GM12878 (cell line): ENCODE results near the gene PRDM15. TPM values are rescaled to one million over a fixed set of nuclear protein-coding genes. Genes with fewer than 3 reads are reported as not detected.

Source experiments
- ATAC-seq: fragments of 200-7000 bp; cut with Tn5 transposase; 3 replicates; pipeline ENCODE4 v1.9.1; 2020; ENCODE audit warnings: mild to moderate bottlenecking, moderate library complexity
- BruUV-seq: library from RNA; stranded (reverse); fragments of 400-500 nt; replicated peaks from 2 replicates; lab custom pipeline; 2021; lab: Mats Ljungman, UMichigan
- CTCF ChIA-PET: fragments of 300-600 bp; sonication (Branson Sonifier 250); formaldehyde crosslinking; extraction: SDS; loops from one replicate; lab custom pipeline; 2021; ENCODE audit warnings: inconsistent platforms; lab: Yijun Ruan, JAX
- POLR2A ChIA-PET: fragments of 350-600 bp; formaldehyde crosslinking; extraction: SDS; loops from one replicate; lab custom pipeline; 2021; ENCODE audit warnings: inconsistent platforms; lab: Charles Lee
- RAD21 ChIA-PET: fragments of 300-600 bp; sonication (Branson Sonifier 250); formaldehyde crosslinking; loops from one replicate; lab custom pipeline; 2023; ENCODE audit warnings: antibody characterized with exemption; ENCODE audit not compliant: unreplicated experiment; lab: Charles Lee
- SMC1A ChIA-PET: fragments of 300-600 bp; sonication (Branson Sonifier 250); formaldehyde crosslinking; loops from one replicate; lab custom pipeline; 2023; ENCODE audit not compliant: unreplicated experiment, uncharacterized antibody; lab: Charles Lee
- DNase-seq: peaks from one replicate; pipeline ENCODE4 v3.0.0-alpha.2; 2011; ENCODE audit warnings: low read depth, low spot score
- FAIRE-seq: peaks from 3 replicates; lab custom pipeline; 2011; peaks lifted over from hg19 to GRCh38; lab: Jason Lieb, UNC
- H2AFZ ChIP-seq: 2 replicates; pipeline ENCODE4 v1.6.0; 2011; ENCODE audit warnings: low read depth, low read length, control low read depth; ENCODE audit not compliant: control insufficient read depth
- H3K27ac ChIP-seq: 2 replicates; pipeline ENCODE4 v1.5.1; 2011; ENCODE audit warnings: control low read depth; ENCODE audit not compliant: control insufficient read depth, insufficient read depth
- H3K27me3 ChIP-seq, 2 experiments: replicated peaks in 1 of 2; 2 replicates each; pipeline versions ENCODE4 v1.6.0 to v1.6.1; 2011; ENCODE audit warnings: low read length in 1 of 2; ENCODE audit not compliant: control insufficient read depth in 2 of 2, insufficient read depth in 2 of 2
- H3K36me3 ChIP-seq, 2 experiments: 2 replicates each; pipeline ENCODE4 v1.5.1; 2011; ENCODE audit warnings: low read length in 1 of 2; ENCODE audit not compliant: control insufficient read depth in 2 of 2, insufficient read depth in 2 of 2
- H3K4me1 ChIP-seq: 2 replicates; pipeline ENCODE4 v1.6.1; 2011; ENCODE audit warnings: mild to moderate bottlenecking, low read length, moderate library complexity, mixed read lengths; ENCODE audit not compliant: control insufficient read depth, insufficient read depth
- H3K4me2 ChIP-seq: 2 replicates; pipeline ENCODE4 v1.6.0; 2011; ENCODE audit warnings: control low read depth; ENCODE audit not compliant: control insufficient read depth, insufficient read depth
- H3K4me3 ChIP-seq: fragments of 200-600 bp; sonication (generic); 2 replicates; pipeline ENCODE4 v1.5.1; 2016
- H3K79me2 ChIP-seq: 2 replicates; pipeline ENCODE4 v1.6.0; 2011; ENCODE audit warnings: low read length; ENCODE audit not compliant: control insufficient read depth, insufficient read depth
- H3K9ac ChIP-seq: 2 replicates; pipeline ENCODE4 v1.8.0; 2011; ENCODE audit warnings: low read length, control low read depth, mixed read lengths; ENCODE audit not compliant: control insufficient read depth, insufficient read depth
- H3K9me3 ChIP-seq: replicated peaks from 3 replicates; pipeline ENCODE4 v1.5.1; 2011; ENCODE audit warnings: mild to moderate bottlenecking, low read length; ENCODE audit not compliant: control insufficient read depth, insufficient read depth
- H4K20me1 ChIP-seq: 2 replicates; pipeline ENCODE4 v1.6.0; 2011; ENCODE audit not compliant: control insufficient read depth, insufficient read depth
- CHD4 ChIP-seq: fragments of 200-600 bp; sonication (generic); IDR thresholded peaks from 2 replicates; pipeline ENCODE4 v1.6.1; 2016; ENCODE audit warnings: mild to moderate bottlenecking
- FOXM1 ChIP-seq: IDR thresholded peaks from 2 replicates; pipeline ENCODE4 v1.6.1; 2012; ENCODE audit warnings: low read depth, mild to moderate bottlenecking, inconsistent platforms, low read length, moderate library complexity
- GABPA ChIP-seq: IDR thresholded peaks from 2 replicates; pipeline ENCODE4 v1.6.1; 2014; ENCODE audit warnings: antibody characterized with exemption, low read depth, mild to moderate bottlenecking, inconsistent platforms
- KAT2A ChIP-seq: conservative IDR thresholded peaks from 2 replicates; pipeline ENCODE4 v1.6.1; 2011; ENCODE audit warnings: low read depth, low read length; ENCODE audit not compliant: control insufficient read depth
- KDM1A ChIP-seq: fragments of 200-600 bp; sonication (generic); IDR thresholded peaks from 2 replicates; pipeline ENCODE4 v1.6.1; 2016; ENCODE audit warnings: borderline replicate concordance
- NR2C2 ChIP-seq: IDR thresholded peaks from 2 replicates; pipeline ENCODE4 v1.6.1; 2011; ENCODE audit warnings: borderline replicate concordance, low read depth; ENCODE audit not compliant: control insufficient read depth, insufficient read length
- PBX3 ChIP-seq: IDR thresholded peaks from 2 replicates; pipeline ENCODE4 v1.6.1; 2011; ENCODE audit warnings: mild to moderate bottlenecking, low read depth, low read length, moderate library complexity; ENCODE audit not compliant: insufficient replicate concordance
- POLR2AphosphoS2 ChIP-seq: IDR thresholded peaks from 2 replicates; pipeline ENCODE4 v1.6.1; 2011; ENCODE audit warnings: low read depth, mild to moderate bottlenecking, low read length, improper control_type of control experiment, moderate library complexity
- RCOR1 ChIP-seq: conservative IDR thresholded peaks from 2 replicates; pipeline ENCODE4 v1.6.1; 2012; ENCODE audit warnings: low read depth, low read length, improper control_type of control experiment
- REST ChIP-seq: IDR thresholded peaks from 2 replicates; pipeline ENCODE4 v1.6.1; 2012; ENCODE audit warnings: mild to moderate bottlenecking, low read depth, low read length
- SIX5 ChIP-seq: IDR thresholded peaks from 2 replicates; pipeline ENCODE4 v1.6.1; 2011; ENCODE audit warnings: mild to moderate bottlenecking, low read depth, low read length, moderate library complexity; ENCODE audit not compliant: severe bottlenecking
- SUZ12 ChIP-seq: fragments of 200-600 bp; sonication (generic); IDR thresholded peaks from one replicate; pipeline ENCODE4 v1.6.1; 2018; ENCODE audit warnings: antibody characterized with exemption, mild to moderate bottlenecking; ENCODE audit not compliant: unreplicated experiment
- ZNF217 ChIP-seq: fragments of 450-650 bp; IDR thresholded peaks from 2 replicates; pipeline ENCODE4 v1.6.1; 2017; ENCODE audit warnings: antibody characterized with exemption, mild to moderate bottlenecking
- WGBS: methylation state at CpG from one replicate; pipeline ENCODE4 v1.1.6; 2016; ENCODE audit warnings: low lambda C conversion rate; ENCODE audit not compliant: insufficient replicate concordance, insufficient coverage; ENCODE audit errors: missing lambda C conversion rate; 5-methylcytosine and 5-hydroxymethylcytosine counted together
- in situ Hi-C: fragments of 300-500 bp; cut with MboI; formaldehyde crosslinking; loops from 9 replicates; pipeline ENCODE4 v1.14.3; 2018; ENCODE audit warnings: mixed read lengths
- intact Hi-C: fragments of 100-400 bp; cut with micrococcal nuclease; formaldehyde crosslinking; loops from one replicate; pipeline ENCODE4 v1.14.2; 2022; ENCODE audit not compliant: unreplicated experiment
- polyA plus RNA-seq, 11 experiments: library from polyadenylated mRNA; depleted of rRNA in 4 of 11; unstranded in 6 of 11; stranded (reverse) in 5 of 11; fragments of >200 nt; fragmentation: Nextera tagmentation in 4 of 11; fragmentation: Illumina TruSeq in 1 of 11; extraction: Ambion mirVana in 4 of 11; extraction: Trizol in 1 of 11; gene quantifications; 1 replicate in 1 of 11; 2 replicates in 10 of 11; pipeline versions ENCODE4 v1.2.1 to v1.2.3, GENCODE V29; 2011 to 2016; ENCODE audit warnings: inconsistent platforms in 2 of 11, missing spikeins in 2 of 11, low read depth in 1 of 11
- total RNA-seq, 4 experiments: library from RNA; depleted of rRNA in 3 of 4; stranded (reverse); fragments of >200 nt in 3 of 4; fragmentation: Illumina TruSeq in 1 of 4; extraction: Trizol in 1 of 4; gene quantifications; 2 replicates each; pipeline versions ENCODE4 v1.2.1 to v1.2.3, GENCODE V29; 2013 to 2021

PRDM15 gene
- total and polyA plus RNA-seq, 10 of the 15 experiments (the other 5 are each of a cell fraction or from before 2014, with no cell fraction given): 2.2 to 16.0 (median 8.6) TPM

GRCh38 chr21:41781050-41781410 lies 98.1 kb downstream of the PRDM15 start:
- no peaks in the 10 kb centered on the region for H3K36me3 ChIP-seq
- ChIA-PET POLR2A (interaction anchor here (0.6 kb wide), 1 partner anchor 511 kb away, joined by 4 read pairs; no protein-coding TSS in a partner anchor), CTCF (no interaction called here), RAD21 (interaction anchor here (0.6 kb wide), 1 partner anchor 13 kb away, joined by 3 read pairs; no protein-coding TSS in a partner anchor), SMC1A (interaction anchor here (1.1 kb wide), 1 partner anchor 42 kb away, joined by 3 read pairs; no protein-coding TSS in a partner anchor)
- H3K9ac ChIP-seq: no peak overlapping the region
- in situ Hi-C loops: no loop called here
- no peaks in the 10 kb centered on the region for H3K4me1 ChIP-seq
- no peak overlapping the region for H2AFZ ChIP-seq
- no peak for ATAC-seq
- no peaks in the 10 kb centered on the region for H3K9me3 ChIP-seq
- no peak overlapping the region for H3K27ac ChIP-seq
- H3K79me2 ChIP-seq: no peaks in the 10 kb centered on the region
- no peak for FAIRE-seq
- no peak overlapping the region for H3K4me2 ChIP-seq
- H4K20me1 ChIP-seq: no peaks in the 10 kb centered on the region
- peaks cover 0 to 3% of the 10 kb centered on the region in 2 experiments; a peak in 2 of 4 replicates for H3K27me3 ChIP-seq
- intact Hi-C loops: no loop called here
- DNase-seq: no peak
- H3K4me3 ChIP-seq: no peak overlapping the region
- BruUV-seq: no TSS peak
- WGBS: 59% methylated on average over 2 of the region's 2 CpGs
- no peak for TF ChIP-seq SUZ12
- TF ChIP-seq RCOR1: no peak
- no peak for TF ChIP-seq REST
- no peak for TF ChIP-seq POLR2AphosphoS2
- no peak for TF ChIP-seq NR2C2
- TF ChIP-seq CHD4: no peak
- TF ChIP-seq KAT2A: no peak
- no peak for TF ChIP-seq PBX3
- no peak for TF ChIP-seq SIX5
- TF ChIP-seq GABPA: no peak
- TF ChIP-seq ZNF217: no peak
- TF ChIP-seq FOXM1: no peak
- TF ChIP-seq KDM1A: no peak
